Heart left ventricle (tissue), 16 donors: ENCODE results near the gene DUSP23. TPM values are rescaled to one million over a fixed set of nuclear protein-coding genes. Genes with fewer than 3 reads are reported as not detected.

Source experiments
- ATAC-seq, 4 donors: fragments of 200-7000 bp; cut with Tn5 transposase; one replicate each; pipeline ENCODE4 v1.9.1; 2020 to 2022; ENCODE audit warnings: moderate library complexity in 4 of 4, mild to moderate bottlenecking in 3 of 4, moderate number of reproducible peaks in 1 of 4
- DNase-seq, 5 donors: peaks; one replicate each; pipeline ENCODE4 v3.0.0-alpha.2; 2020
- H3K27ac ChIP-seq, 12 donors: fragments of 200-600 bp; sonication (generic) in 4 of 12; one replicate each; pipeline versions ENCODE4 v1.5.0 to v1.8.0; 2016 to 2022; ENCODE audit warnings: mild to moderate bottlenecking in 2 of 12
- H3K27me3 ChIP-seq, 9 donors: fragments of 200-600 bp; sonication (generic) in 2 of 9; one replicate each; pipeline versions ENCODE4 v1.5.1 to v1.8.0; 2016 to 2022; ENCODE audit warnings: mild to moderate bottlenecking in 3 of 9
- H3K36me3 ChIP-seq, 9 donors: fragments of 200-600 bp; sonication (generic) in 2 of 9; one replicate each; pipeline versions ENCODE4 v1.5.0 to v1.8.0; 2018 to 2022; ENCODE audit warnings: mild to moderate bottlenecking in 2 of 9
- H3K4me1 ChIP-seq, 12 donors: fragments of 200-600 bp; sonication (generic) in 4 of 12; one replicate each; pipeline versions ENCODE4 v1.5.0 to v1.8.0; 2016 to 2022; ENCODE audit warnings: mild to moderate bottlenecking in 3 of 12
- H3K4me3 ChIP-seq, 12 donors: fragments of 200-600 bp; sonication (generic) in 4 of 12; one replicate each; pipeline versions ENCODE4 v1.5.0 to v1.8.0; 2017 to 2022; ENCODE audit warnings: mild to moderate bottlenecking in 9 of 12, moderate library complexity in 4 of 12
- H3K9me3 ChIP-seq, 12 donors: fragments of 200-600 bp; sonication (generic) in 4 of 12; one replicate each; pipeline versions ENCODE4 v1.5.0 to v1.8.0; 2016 to 2022; ENCODE audit warnings: mild to moderate bottlenecking in 1 of 12
- POLR2A ChIP-seq, 2 donors: fragments of 450-650 bp; IDR thresholded peaks; one replicate each; pipeline ENCODE4 v1.6.1; 2017; ENCODE audit warnings: antibody characterized with exemption in 2 of 2, mild to moderate bottlenecking in 2 of 2, moderate library complexity in 2 of 2
- WGBS, 4 donors: extraction: QIAGEN DNeasy Blood & Tissue Kit in 2 of 4; methylation state at CpG; one replicate each; pipeline versions ENCODE4 v1.1.5 to v1.1.7; 2013 to 2018; 5-methylcytosine and 5-hydroxymethylcytosine counted together
- intact Hi-C, 10 donors: fragments of 100-400 bp; cut with DNase I; formaldehyde crosslinking; loops; one replicate each; pipeline versions ENCODE4 v1.11.1 to v1.14.2; 2022
- polyA plus RNA-seq, 2 donors: library from polyadenylated mRNA; stranded (reverse); fragments of 200-250 nt; gene quantifications; one replicate each; pipeline ENCODE4 v1.2.3, GENCODE V29; 2013
- total RNA-seq, 9 donors: library from RNA; depleted of rRNA in 2 of 9; stranded (reverse); fragments of >200 nt in 2 of 9; fragmentation: NEBNext Ultra II Directional in 3 of 9; extraction: Animal tissue kit (Norgen Biotek cat#: 25700) in 3 of 9; gene quantifications; one replicate each; pipeline versions ENCODE4 v1.1.0 to v1.2.4, GENCODE V29; 2016 to 2023
- TF ChIP-seq, protein P1 (sequence below), 12 donors: fragments of 200-600 bp; sonication (generic) in 4 of 12; IDR thresholded peaks; one replicate each; pipeline versions ENCODE4 v1.5.0 to v1.8.0; 2018 to 2022; ENCODE audit warnings: antibody characterized with exemption in 12 of 12, mild to moderate bottlenecking in 5 of 12
- donor health status: ischemic (EF 13 %, LVEDD 7.1; RV severe dilation, severe dysfunction).
- donor health status: healthy with polysubstance abuse.
- donor health status: DM: no; HTN: yes; CAD: no.
- donor health status: DM: no; HTN: no; CAD: no.
- donor health status: ischemic (EF 25% LVEDD 6.9; RV normal size, moderate dysfunction).
- donor health status: ischemic (EF 25% LVEDD 5.7; RV mildly dilated, moderate dysfunction).
- donor health status: healthy.
- donor health status: DM: yes; HTN: yes; CAD: no.
- donor health status: ischemic (EF 35%, LVEDD 5.7; RV mildly dilated, moderate dysfunction).
- donor health status: nonischemic (EF 11% LVEDD 7.7; RV severe dilation, severe dysfunction).
- donor health status: DM: yes; HTN: yes; CAD: no.
- donor health status: PGD.
- donor health status: ischemic (EF 29% LVEDD 5.4; RV normal size, mild dysfunction).
- donor health status: nonischemic (EF 23%, LVEDD 6.1; RV moderate dilation, normal function).

DUSP23 gene
- total and polyA plus RNA-seq, 11 donors, result 10.0 to 59.2 (median 22.6) TPM

DNA sequence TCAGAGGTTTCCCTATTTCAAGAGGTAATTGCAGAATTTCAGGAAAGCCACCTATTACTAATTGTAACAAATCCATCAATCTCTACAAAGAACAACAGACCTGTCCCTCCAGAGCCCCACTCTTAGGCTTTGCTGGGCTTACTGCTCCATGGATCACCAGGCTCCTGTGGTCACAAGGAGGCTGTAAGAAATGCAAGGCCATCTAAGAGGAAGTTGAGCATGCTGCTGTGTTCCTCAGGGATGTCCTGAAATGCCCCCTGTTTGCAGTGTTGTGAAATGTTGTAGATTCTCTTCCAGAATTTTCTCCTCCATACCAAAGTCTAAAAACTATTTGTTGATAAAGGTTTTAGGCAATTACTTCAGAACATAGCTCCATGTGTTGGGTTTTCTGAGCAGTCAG, 24.4 kb upstream of the DUSP23 start:
- intact Hi-C loops, result loop anchor here in 1 of 10 donors (10.0 kb wide), 1 partner anchor 92 kb away; no protein-coding TSS in a partner anchor
- H3K36me3 ChIP-seq, result no peaks in the 10 kb centered on the region
- H3K9me3 ChIP-seq, result no peaks in the 10 kb centered on the region
- peak in 3 of 4 donors; percentile 45 to 72 (median 49) for ATAC-seq
- DNase-seq, result peak in 1 of 5 donors; percentile 21
- H3K27me3 ChIP-seq, result no peaks in the 10 kb centered on the region
- peaks cover 0 to 17% (median 6%) of the 10 kb centered on the region in 12 donors for H3K4me1 ChIP-seq
- H3K4me3 ChIP-seq, result no peak overlapping the region
- no peak overlapping the region for H3K27ac ChIP-seq
- TF ChIP-seq POLR2A (IDR thresholded peaks at IDR 0.05), result no peak
- TF ChIP-seq, protein P1, sequence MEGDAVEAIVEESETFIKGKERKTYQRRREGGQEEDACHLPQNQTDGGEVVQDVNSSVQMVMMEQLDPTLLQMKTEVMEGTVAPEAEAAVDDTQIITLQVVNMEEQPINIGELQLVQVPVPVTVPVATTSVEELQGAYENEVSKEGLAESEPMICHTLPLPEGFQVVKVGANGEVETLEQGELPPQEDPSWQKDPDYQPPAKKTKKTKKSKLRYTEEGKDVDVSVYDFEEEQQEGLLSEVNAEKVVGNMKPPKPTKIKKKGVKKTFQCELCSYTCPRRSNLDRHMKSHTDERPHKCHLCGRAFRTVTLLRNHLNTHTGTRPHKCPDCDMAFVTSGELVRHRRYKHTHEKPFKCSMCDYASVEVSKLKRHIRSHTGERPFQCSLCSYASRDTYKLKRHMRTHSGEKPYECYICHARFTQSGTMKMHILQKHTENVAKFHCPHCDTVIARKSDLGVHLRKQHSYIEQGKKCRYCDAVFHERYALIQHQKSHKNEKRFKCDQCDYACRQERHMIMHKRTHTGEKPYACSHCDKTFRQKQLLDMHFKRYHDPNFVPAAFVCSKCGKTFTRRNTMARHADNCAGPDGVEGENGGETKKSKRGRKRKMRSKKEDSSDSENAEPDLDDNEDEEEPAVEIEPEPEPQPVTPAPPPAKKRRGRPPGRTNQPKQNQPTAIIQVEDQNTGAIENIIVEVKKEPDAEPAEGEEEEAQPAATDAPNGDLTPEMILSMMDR (IDR thresholded peaks at IDR 0.05), result no peak

DNA sequence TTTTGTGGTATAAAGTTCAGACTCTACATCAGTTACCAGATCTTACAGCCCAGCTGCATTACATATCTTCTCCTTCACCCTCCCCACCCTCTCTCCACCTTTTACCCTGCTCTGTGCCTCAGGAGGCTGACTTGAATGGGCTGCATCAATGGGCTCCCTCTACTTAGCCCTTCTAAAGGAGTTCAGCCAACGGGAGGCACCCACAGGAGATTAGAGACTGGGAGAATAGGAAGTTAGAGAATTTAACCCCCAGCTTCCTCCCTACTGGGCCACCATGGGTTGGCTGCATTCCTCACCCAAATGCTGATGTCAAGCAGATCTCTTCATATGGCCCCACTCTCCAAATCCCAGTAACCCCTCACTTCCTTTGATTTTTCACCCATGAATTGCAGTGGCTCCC, 17.1 kb upstream of the DUSP23 start:
- intact Hi-C loops, result no loop called here
- H3K27me3 ChIP-seq, result peaks cover 0 to 6% (median 0%) of the 10 kb centered on the region in 9 donors
- DNase-seq (no peak), ATAC-seq (no peak)
- WGBS, 4 donors, result 11 to 36% (median 16%) methylated on average over 1 of the region's 1 CpG
- TF ChIP-seq POLR2A (IDR thresholded peaks at IDR 0.05), result no peak
- TF ChIP-seq, protein P1 (IDR thresholded peaks at IDR 0.05), result no peak
- H3K36me3 ChIP-seq, result no peaks in the 10 kb centered on the region
- H3K4me3 ChIP-seq, result no peak overlapping the region
- H3K27ac ChIP-seq, result no peak overlapping the region
- H3K4me1 ChIP-seq, result no peaks in the 10 kb centered on the region
- H3K9me3 ChIP-seq, result no peaks in the 10 kb centered on the region

DNA sequence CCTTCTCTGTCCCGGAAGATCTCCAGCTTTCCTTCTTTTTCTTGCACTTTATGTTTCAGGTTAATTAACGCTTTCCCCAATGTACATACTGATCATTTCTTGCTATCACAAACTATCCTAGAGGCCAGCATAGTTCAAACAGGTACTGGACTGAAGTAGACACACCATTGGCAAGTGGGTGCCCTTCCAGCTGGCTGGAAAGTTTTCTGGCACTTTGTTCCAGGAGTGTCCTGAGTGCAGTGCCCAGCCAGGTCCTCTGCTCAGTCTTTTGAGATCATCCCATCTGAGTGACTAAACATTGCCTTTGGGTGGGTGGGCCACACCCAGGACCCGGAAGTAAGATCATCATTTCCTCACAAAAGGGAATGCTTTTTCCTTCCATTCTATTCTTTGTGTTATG, 15.0 kb upstream of the DUSP23 start:
- H3K27ac ChIP-seq, result no peak overlapping the region
- no peak for DNase-seq
- TF ChIP-seq POLR2A (IDR thresholded peaks at IDR 0.05), result no peak
- TF ChIP-seq, protein P1 (IDR thresholded peaks at IDR 0.05), result no peak
- no peaks in the 10 kb centered on the region for H3K36me3 ChIP-seq
- H3K27me3 ChIP-seq, result peaks cover 0 to 6% (median 0%) of the 10 kb centered on the region in 9 donors
- H3K9me3 ChIP-seq, result no peaks in the 10 kb centered on the region
- intact Hi-C loops, result no loop called here
- WGBS, 4 donors, result 85 to 87% (median 86%) methylated on average over 3 of the region's 3 CpGs
- H3K4me1 ChIP-seq, result no peaks in the 10 kb centered on the region
- ATAC-seq, result no peak
- H3K4me3 ChIP-seq, result no peak overlapping the region

DNA sequence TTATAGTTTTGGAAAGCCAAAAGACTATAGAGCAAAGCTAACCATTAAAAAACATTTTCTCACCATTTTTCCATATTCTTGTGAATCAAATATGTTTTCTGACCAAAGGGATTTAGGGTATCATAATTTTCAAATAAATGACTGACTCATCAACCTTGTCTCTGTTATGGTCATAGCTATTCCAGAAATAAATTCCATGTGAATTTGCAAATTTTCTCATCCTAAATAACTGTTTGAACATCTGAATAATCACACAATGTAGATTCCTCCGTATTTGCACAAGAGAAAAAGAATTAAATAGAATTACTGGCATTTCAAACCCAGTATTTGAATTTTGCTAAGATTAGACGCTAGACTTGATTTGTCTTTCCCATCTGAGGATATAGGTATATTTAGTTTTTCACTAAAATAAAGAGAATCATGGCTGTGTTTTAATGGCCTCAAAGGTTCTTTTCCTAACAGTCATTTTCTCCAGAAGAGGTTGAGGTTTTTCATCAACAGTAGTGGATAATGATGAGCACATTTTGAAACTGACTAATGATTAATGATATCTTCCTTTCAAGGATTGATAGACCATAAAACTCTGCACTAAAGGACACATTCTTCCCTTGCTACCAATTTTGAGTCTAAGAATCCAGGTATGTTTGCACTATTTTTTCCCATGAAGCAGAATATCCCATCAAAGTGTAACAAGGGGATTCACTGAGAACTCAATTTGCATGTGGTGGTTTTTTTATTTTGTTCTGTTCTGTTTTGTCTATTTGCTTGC, 9.5 kb upstream of the DUSP23 start:
- H3K4me3 ChIP-seq, result no peak overlapping the region
- intact Hi-C loops, result loop anchor here in 1 of 10 donors (5.0 kb wide), 1 partner anchor 604 kb away; no protein-coding TSS in a partner anchor
- peaks cover 0 to 4% (median 0%) of the 10 kb centered on the region in 9 donors for H3K27me3 ChIP-seq
- ATAC-seq, result no peak
- H3K4me1 ChIP-seq, result peaks cover 0 to 9% (median 0%) of the 10 kb centered on the region in 12 donors
- H3K9me3 ChIP-seq, result no peaks in the 10 kb centered on the region
- DNase-seq, result no peak
- 87 to 92% (median 90%) methylated on average over 2 of the region's 2 CpGs for WGBS, 4 donors
- no peaks in the 10 kb centered on the region for H3K36me3 ChIP-seq
- TF ChIP-seq, protein P1 (IDR thresholded peaks at IDR 0.05), result no peak
- TF ChIP-seq POLR2A (IDR thresholded peaks at IDR 0.05), result no peak
- H3K27ac ChIP-seq, result no peak overlapping the region
